ENCODE measurements around the gene PKP2.
"Not testable (repeated sequence)": the region's sequence is repeated elsewhere in the genome, so short reads cannot be mapped to it uniquely, and the experiment has no call there.

The PKP2 gene

DNA sequence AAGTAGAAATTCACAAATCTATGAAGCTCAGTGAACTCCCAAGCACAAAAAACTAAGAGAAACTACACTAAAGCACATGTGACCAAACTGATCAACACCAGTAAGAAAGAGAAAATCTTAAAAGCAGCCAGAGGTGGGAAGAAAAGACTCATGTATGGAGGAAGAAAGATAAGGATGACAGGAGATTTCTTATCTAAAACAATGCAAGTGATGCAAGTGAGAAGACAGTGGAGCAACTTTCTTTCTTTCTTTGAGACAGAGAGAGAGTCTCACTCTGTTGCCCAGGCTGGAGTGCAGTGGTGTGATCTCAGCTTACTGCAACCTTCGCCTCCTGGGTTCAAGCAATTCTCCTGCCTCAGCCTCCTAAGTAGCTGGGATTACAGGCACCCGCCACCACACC is 34.9 kb downstream of the PKP2 start:
- not testable (repeated sequence) for DNase-seq (ENCODE audit: low read depth)

DNA sequence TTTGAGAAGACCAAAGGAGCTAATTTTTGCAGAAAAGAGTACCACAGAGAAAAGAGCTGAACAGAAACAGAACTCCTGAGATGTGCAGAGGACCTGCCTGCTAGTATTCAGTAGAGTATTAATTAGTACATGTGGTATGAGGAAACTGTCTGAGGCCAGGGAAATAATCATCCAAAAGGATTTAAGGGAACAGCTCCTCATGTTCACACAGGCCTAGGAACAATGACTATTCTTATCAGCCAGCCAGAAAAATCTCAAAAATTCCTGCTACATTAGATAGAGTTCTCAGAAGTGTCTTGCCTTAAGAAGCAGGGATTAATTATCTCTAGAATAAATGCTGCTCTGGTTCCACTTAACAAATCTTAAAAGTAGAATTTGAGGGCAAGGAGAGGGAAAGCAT is 36.4 kb downstream of the PKP2 start:
- no peak for DNase-seq (ENCODE audit: low read depth)

DNA sequence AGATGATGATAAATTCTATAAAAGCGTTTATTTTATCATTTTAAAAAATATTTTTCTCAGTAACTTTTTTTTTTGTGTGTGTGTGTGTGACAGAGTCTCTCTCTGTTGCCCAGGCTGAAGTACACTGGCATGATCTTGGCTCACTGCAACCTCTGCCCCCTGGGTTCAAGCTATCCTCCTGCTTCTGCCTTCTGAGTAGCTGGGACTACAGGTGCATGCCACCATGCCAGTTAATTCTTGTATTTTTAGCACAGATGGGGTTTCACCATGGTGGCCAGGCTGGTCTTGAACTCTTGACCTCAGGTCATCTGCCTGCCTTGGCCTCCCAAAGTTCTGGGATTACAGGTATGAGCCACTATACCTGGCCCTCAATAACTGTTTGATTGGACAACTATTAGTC is 37.2 kb downstream of the PKP2 start:
- DNase-seq (ENCODE audit: low read depth), result no peak

GRCh38 chr12:32854716-32855115 is 41.9 kb downstream of the PKP2 start:
- no peak for DNase-seq (ENCODE audit: low read depth)

GRCh38 chr12:32854097-32854496 is 42.5 kb downstream of the PKP2 start:
- no peak for DNase-seq (ENCODE audit: low read depth)

- no peak for DNase-seq (ENCODE audit: low read depth)
Measured at GRCh38 chr12:32847287-32847686, 49.3 kb downstream of the PKP2 start.

DNA sequence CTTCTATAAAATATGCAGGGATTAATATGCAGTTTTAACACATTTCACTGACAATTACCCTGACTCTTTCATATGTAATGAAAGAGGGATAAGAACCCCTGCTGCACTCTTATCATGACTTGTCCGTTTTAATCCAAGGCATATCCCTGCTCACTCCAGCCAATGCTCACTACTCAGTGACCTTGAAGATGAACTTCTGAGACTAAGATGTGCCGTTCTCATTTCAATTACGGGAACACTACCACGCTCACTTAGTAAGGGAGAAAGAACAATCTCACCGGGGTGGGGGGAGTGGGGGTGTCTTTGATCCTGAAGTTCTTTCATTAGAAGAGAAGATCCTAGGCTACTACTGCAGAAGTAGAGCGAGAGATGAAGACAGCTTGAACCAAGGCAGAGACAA is 50.5 kb downstream of the PKP2 start:
- no peak for DNase-seq (ENCODE audit: low read depth)

- DNase-seq (ENCODE audit: low read depth), result peak; percentile 17
Measured at GRCh38 chr12:32843528-32844095, 53.0 kb downstream of the PKP2 start.

GRCh38 chr12:32841061-32841460 is 55.5 kb downstream of the PKP2 start:
- DNase-seq (ENCODE audit: low read depth), result no peak

DNA sequence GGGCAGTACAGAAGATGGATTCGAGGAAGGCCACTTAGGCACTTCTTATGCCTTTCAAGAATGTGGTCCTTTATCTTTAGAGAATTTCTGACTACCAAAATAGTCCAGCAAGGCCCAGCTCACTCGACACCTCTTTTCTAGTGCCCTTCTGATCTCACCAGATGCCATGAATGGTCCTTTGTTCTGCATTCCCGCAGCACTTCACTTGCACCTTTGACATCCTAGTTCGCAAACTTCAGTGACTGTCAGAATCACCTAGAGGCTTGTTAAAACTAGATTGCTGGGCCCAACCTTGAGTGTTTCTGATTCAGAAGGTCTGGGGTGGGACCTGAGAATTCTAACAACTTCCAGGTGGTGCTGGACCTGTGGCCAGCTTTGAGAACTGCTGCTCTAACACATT is 56.7 kb downstream of the PKP2 start:
- DNase-seq (ENCODE audit: low read depth), result no peak

DNA sequence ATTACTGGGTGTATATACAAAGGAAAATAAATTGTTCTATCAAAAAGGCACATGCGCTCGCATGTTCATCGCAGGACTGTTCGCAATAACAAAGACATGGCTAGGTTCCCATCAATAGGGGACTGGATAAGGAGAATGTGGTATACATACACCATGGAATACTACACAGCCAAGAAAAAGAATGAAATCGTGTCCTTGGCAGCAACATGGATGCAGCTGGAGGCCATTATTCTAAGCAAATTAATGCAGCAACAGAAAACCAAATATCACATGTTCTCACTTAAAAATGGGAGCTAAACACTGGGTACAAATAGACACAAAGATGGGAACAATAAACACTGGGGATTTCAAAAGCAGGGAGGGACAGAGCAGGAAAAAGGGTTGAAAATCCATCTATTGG is 58.6 kb downstream of the PKP2 start:
- DNase-seq (ENCODE audit: low read depth), result no peak

- no peak for DNase-seq (ENCODE audit: low read depth)
Measured at GRCh38 chr12:32836710-32837109, 59.9 kb downstream of the PKP2 start.

GRCh38 chr12:32834122-32834521 is 62.5 kb downstream of the PKP2 start:
- DNase-seq (ENCODE audit: low read depth), result no peak

DNA sequence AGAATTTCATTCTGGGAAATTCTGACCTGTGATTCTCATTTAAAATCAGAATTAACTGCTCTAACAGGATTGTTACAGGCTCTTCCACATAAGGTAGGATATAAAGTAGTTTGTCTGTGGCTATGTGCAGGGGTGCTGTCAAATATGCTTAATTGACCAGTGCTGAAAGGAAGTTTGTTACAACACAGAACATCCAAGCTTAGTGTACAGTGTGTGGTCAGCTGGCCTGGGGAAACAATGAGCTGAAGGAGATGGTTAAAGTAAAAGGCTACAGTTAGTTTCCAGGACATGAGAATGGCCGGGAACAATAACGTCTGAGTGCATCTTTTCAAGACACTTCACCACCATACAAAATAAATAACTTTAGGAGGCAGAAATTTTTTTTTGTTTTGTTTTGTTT is 68.0 kb downstream of the PKP2 start:
- no peak for DNase-seq (ENCODE audit: low read depth)

GRCh38 chr12:32828120-32828519 is 68.5 kb downstream of the PKP2 start:
- no peak for DNase-seq (ENCODE audit: low read depth)

GRCh38 chr12:32826807-32827412 is 69.7 kb downstream of the PKP2 start:
- DNase-seq (ENCODE audit: low read depth), result no peak

DNA sequence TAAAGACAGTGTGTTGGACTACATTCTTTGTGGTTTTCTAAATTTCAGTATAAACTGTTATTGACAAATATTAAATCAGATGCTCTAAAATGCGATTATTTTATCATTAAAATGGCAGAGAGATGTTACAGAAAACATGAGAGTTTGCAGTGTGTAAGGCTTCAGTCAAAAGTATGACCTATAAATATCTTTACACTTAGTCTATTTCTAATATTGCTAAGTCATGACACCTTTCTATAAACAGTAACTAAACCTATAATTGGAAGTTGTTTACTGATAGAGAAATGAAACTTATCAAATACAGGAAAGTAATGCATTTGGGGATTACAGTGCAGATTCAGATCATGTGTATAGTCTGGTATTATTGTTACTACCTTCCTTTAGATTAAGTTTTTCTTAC is 72.0 kb downstream of the PKP2 start:
- DNase-seq (ENCODE audit: low read depth), result no peak

GRCh38 chr12:32822344-32822743 is 74.2 kb downstream of the PKP2 start:
- DNase-seq (ENCODE audit: low read depth), result no peak

GRCh38 chr12:32821710-32822109 is 74.9 kb downstream of the PKP2 start:
- DNase-seq (ENCODE audit: low read depth), result no peak

DNA sequence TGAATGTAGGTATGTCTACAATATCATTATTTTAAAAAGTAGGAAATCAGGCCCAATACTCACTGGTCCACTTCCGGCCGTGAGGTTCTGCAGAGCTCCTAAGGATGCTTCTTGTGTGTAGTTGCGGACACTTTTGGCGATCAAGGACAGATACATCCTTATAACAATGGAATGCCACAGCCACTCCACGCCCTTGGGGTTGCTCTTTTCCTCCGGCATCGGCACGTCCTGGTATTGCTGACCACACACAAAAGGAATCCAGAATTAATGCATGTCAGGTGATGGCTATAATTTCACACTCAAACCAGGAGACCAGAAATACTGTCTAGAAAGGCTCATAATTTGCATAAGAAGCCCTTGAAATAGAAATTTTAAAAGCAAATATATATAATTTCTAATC is 75.3 kb downstream of the PKP2 start:
- no peak for DNase-seq (ENCODE audit: low read depth)

DNA sequence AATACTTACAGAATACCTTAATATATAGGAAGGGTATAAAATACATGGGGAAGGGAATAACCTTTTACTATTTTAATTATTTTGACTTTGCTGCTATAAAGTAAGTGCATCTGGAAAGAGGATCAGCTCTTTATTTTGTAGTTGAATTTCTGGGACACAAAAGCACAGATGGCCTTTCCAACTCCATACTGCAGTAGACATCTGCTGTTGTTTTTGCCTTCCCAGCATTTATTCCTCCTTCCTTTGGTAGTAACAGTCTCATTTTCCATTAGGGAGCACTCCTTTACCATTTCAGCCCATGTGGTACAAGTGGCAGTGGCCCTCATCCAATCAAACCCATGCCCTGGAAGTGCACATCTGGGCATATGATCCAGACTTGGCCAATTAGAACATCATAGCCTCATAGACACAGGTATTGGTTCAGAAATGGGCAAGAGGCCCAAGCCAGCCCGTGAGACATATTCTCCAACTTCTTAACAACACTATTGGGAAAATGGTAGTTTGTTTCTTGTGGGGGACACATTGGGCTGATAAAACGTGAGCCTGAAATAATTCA is 76.1 kb downstream of the PKP2 start:
- no peak for DNase-seq (ENCODE audit: low read depth)

DNA sequence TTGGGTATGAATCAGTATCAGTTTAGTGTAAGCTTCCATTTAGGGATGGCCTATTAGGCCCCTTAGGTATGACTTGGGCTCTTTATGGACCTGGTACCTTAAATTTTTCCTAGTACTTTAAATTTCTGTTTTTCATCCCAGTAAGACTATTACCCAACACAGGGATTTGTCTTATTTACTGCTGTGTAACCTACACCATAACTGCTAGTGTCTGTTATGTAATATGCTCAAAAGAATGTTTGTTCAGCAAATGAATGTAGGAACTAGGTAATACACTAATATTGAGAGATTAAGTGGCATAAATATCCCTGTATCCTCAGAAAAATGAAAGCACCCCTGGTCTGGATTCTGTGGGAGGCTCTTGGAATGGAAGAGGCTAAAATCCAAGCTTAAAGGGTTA is 77.2 kb downstream of the PKP2 start:
- no peak for DNase-seq (ENCODE audit: low read depth)

GRCh38 chr12:32811686-32812392 is 84.7 kb downstream of the PKP2 start:
- DNase-seq (ENCODE audit: low read depth), result no peak

DNA sequence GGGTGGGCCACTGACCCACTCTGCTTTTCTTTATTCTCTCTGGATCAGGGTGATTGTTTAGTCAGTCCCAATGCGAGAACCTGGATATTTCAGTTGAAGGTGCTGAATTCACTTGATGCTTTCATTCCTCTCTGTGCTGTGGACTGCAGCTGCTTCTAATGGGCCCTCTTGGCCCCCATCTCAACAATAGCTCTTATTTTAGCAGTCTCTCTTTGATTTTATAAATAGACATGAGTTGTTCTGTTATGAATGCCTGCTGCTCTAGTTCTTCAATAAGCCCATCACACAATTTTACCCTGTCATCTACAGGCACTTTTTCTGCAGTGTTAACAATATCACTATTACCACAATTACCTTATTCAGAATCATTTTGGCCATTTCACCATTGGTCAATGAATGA is 86.7 kb downstream of the PKP2 start:
- DNase-seq (ENCODE audit: low read depth), result no peak
